Spleen (tissue), 11 donors: ENCODE data around the gene EML2. TPM values are rescaled to one million over a fixed set of nuclear protein-coding genes. Genes with fewer than 3 reads are reported as not detected.

Experiments
- DNase-seq: peaks from one replicate; pipeline ENCODE4 v3.0.0-alpha.2; 2020
- H3K27ac ChIP-seq, 8 donors: fragments of 200-600 bp; sonication (generic) in 7 of 8; 1 replicate in 4 of 8; 2 replicates in 4 of 8; pipeline versions ENCODE4 v1.5.0 to v1.8.0; 2016 to 2021; ENCODE audit warnings: inconsistent platforms in 4 of 8, mild to moderate bottlenecking in 4 of 8, moderate library complexity in 1 of 8
- H3K27me3 ChIP-seq, 7 donors: fragments of 200-600 bp; sonication (generic) in 6 of 7; replicated peaks in 1 of 7; 1 replicate in 4 of 7; 2 replicates in 3 of 7; pipeline versions ENCODE4 v1.5.0 to v1.8.0; 2016 to 2021; ENCODE audit warnings: inconsistent platforms in 3 of 7, mild to moderate bottlenecking in 1 of 7
- H3K36me3 ChIP-seq, 6 donors: fragments of 200-600 bp; sonication (generic) in 5 of 6; 1 replicate in 4 of 6; 2 replicates in 2 of 6; pipeline versions ENCODE4 v1.5.0 to v1.8.0; 2016 to 2021; ENCODE audit warnings: inconsistent platforms in 2 of 6
- H3K4me1 ChIP-seq, 6 donors: fragments of 200-600 bp; sonication (generic) in 5 of 6; 1 replicate in 3 of 6; 2 replicates in 3 of 6; pipeline versions ENCODE4 v1.5.0 to v1.8.0; 2016 to 2021; ENCODE audit warnings: inconsistent platforms in 3 of 6
- H3K4me3 ChIP-seq, 8 donors: fragments of 200-600 bp; sonication (generic) in 7 of 8; 1 replicate in 4 of 8; 2 replicates in 4 of 8; pipeline versions ENCODE4 v1.5.0 to v1.8.0; 2016 to 2021; ENCODE audit warnings: inconsistent platforms in 4 of 8, mild to moderate bottlenecking in 4 of 8, moderate library complexity in 2 of 8
- H3K9me3 ChIP-seq, 8 donors: fragments of 200-600 bp; sonication (generic) in 7 of 8; 1 replicate in 4 of 8; 2 replicates in 4 of 8; pipeline versions ENCODE4 v1.5.0 to v1.8.0; 2016 to 2021; ENCODE audit warnings: inconsistent platforms in 4 of 8
- CTCF ChIP-seq, 11 experiments: fragments of 200-600 bp in 7 of 11; fragments of 450-650 bp in 4 of 11; sonication (generic) in 4 of 11; IDR thresholded peaks in 8 of 11; conservative IDR thresholded peaks in 3 of 11; 1 replicate in 7 of 11; 2 replicates in 4 of 11; pipeline versions ENCODE4 v1.4.0 to v1.8.0; 2016 to 2021; ENCODE audit warnings: antibody characterized with exemption in 11 of 11, inconsistent platforms in 4 of 11, mild to moderate bottlenecking in 1 of 11
- POLR2A ChIP-seq, 3 donors: fragments of 450-650 bp; IDR thresholded peaks; one replicate each; pipeline ENCODE4 v1.5.1; 2017; ENCODE audit warnings: antibody characterized with exemption in 3 of 3, mild to moderate bottlenecking in 1 of 3
- POLR2AphosphoS5 ChIP-seq, 3 donors: sonication (generic); formaldehyde crosslinking; IDR thresholded peaks; one replicate each; pipeline ENCODE4 v1.5.1; 2017; ENCODE audit warnings: antibody characterized with exemption in 3 of 3
- WGBS, 5 donors: extraction: QIAGEN DNeasy Blood & Tissue Kit in 3 of 5; methylation state at CpG; one replicate each; pipeline versions ENCODE4 v1.1.5 to v1.1.7; 2013 to 2018; 5-methylcytosine and 5-hydroxymethylcytosine counted together
- intact Hi-C: fragments of 100-400 bp; cut with DNase I; formaldehyde crosslinking; loops from one replicate; pipeline ENCODE4 v1.15.0; 2023; ENCODE audit warnings: low total_unique reads
- polyA plus RNA-seq, 3 donors: library from polyadenylated mRNA; stranded (reverse); fragments of 200-250 nt; gene quantifications; one replicate each; pipeline ENCODE4 v1.2.1, GENCODE V29; 2013
- total RNA-seq, 7 donors: library from RNA; depleted of rRNA in 3 of 7; stranded (reverse); fragments of >200 nt in 3 of 7; fragmentation: NEBNext Ultra II Directional in 4 of 7; extraction: Animal tissue kit (Norgen Biotek cat#: 25700) in 4 of 7; gene quantifications; one replicate each; pipeline versions ENCODE4 v1.1.0 to v1.2.1, GENCODE V29; 2016 to 2021
- donor health status: healthy with polysubstance abuse.
- donor health status: DM: no; HTN: no; CAD: no; lungs with moderate emphysema.
- donor health status: DM: no; HTN: no; CAD: no.
- donor health status: Bipolar disorder and iron deficiency.
- donor health status: healthy.
- donor health status: DM: no; HTN: no; CAD: no.
- donor health status: DM: yes; HTN: yes; CAD: no.

The EML2 gene
- total and polyA plus RNA-seq, 10 donors = 27.1 to 60.6 (median 40.4) TPM

- Histone ChIP-seq H3K27me3 (peaks cover 0 to 45% (median 11%) of the 10 kb centered on the region in 7 donors), H3K4me3 (no peak overlapping the region), H3K27ac (no peak overlapping the region), H3K9me3 (no peaks in the 10 kb centered on the region), H3K4me1 (peaks cover 0 to 25% (median 2%) of the 10 kb centered on the region in 6 donors), H3K36me3 (no peaks in the 10 kb centered on the region)
- 72 to 85% (median 73%) methylated on average over 4 to 15 of the region's 15 CpGs for WGBS, 5 donors
- intact Hi-C loops = no loop called here
- TF ChIP-seq POLR2AphosphoS5 (IDR thresholded peaks at IDR 0.05) (no peak), POLR2A (IDR thresholded peaks at IDR 0.05) (no peak), CTCF (IDR thresholded peaks at IDR 0.05 in 8 of 11, conservative IDR thresholded peaks at IDR 0.05 in 3 of 11) (no peak)
- no peak for DNase-seq
Observed at GRCh38 chr19:45590300-45591003, 48.7 kb downstream of the EML2 start.

GRCh38 chr19:45589768-45590167 is 49.4 kb downstream of the EML2 start:
- Histone ChIP-seq H3K27me3 (peaks cover 0 to 40% (median 11%) of the 10 kb centered on the region in 7 donors), H3K9me3 (no peaks in the 10 kb centered on the region), H3K4me3 (no peak overlapping the region), H3K27ac (no peak overlapping the region), H3K36me3 (no peaks in the 10 kb centered on the region), H3K4me1 (peaks cover 0 to 29% (median 7%) of the 10 kb centered on the region in 6 donors)
- WGBS, 5 donors = 89 to 96% (median 92%) methylated on average over 4 of the region's 4 CpGs
- TF ChIP-seq POLR2AphosphoS5 (IDR thresholded peaks at IDR 0.05) (no peak), CTCF (IDR thresholded peaks at IDR 0.05 in 8 of 11, conservative IDR thresholded peaks at IDR 0.05 in 3 of 11) (no peak), POLR2A (IDR thresholded peaks at IDR 0.05) (no peak)
- no peak for DNase-seq
- intact Hi-C loops = no loop called here

- DNase-seq = no peak
- TF ChIP-seq POLR2A (IDR thresholded peaks at IDR 0.05) = no peak
- peaks cover 0 to 27% (median 11%) of the 10 kb centered on the region in 7 donors for H3K27me3 ChIP-seq
- H3K4me3 ChIP-seq = no peak overlapping the region
- peaks cover 4 to 41% (median 17%) of the 10 kb centered on the region in 6 donors for H3K4me1 ChIP-seq
- no peaks in the 10 kb centered on the region for H3K36me3 ChIP-seq
- peak overlapping the region in 3 of 8 donors; percentile 32 to 69 (median 58) for H3K27ac ChIP-seq
- intact Hi-C loops = no loop called here
- WGBS, 5 donors = 59 to 80% (median 69%) methylated on average over 2 to 4 of the region's 4 CpGs
- H3K9me3 ChIP-seq = no peaks in the 10 kb centered on the region
Observed at GRCh38 chr19:45587873-45588272, 51.3 kb downstream of the EML2 start.

GRCh38 chr19:45585158-45585577 is 54.0 kb downstream of the EML2 start:
- Histone ChIP-seq H3K4me3 (peak overlapping the region; percentile 22 to 74 (median 64)), H3K4me1 (peaks cover 4 to 36% (median 17%) of the 10 kb centered on the region in 6 donors), H3K9me3 (no peaks in the 10 kb centered on the region), H3K27ac (peak overlapping the region; percentile 88 to 99 (median 98)), H3K27me3 (peaks cover 0 to 1% (median 0%) of the 10 kb centered on the region in 7 donors), H3K36me3 (peaks cover 0 to 17% (median 0%) of the 10 kb centered on the region in 6 donors)
- TF ChIP-seq POLR2A (IDR thresholded peaks at IDR 0.05) (no peak), CTCF (IDR thresholded peaks at IDR 0.05 in 8 of 11, conservative IDR thresholded peaks at IDR 0.05 in 3 of 11) (no peak), POLR2AphosphoS5 (IDR thresholded peaks at IDR 0.05) (no peak)
- 21 to 54% (median 23%) methylated on average over 4 to 7 of the region's 7 CpGs for WGBS, 5 donors
- DNase-seq = no peak
- intact Hi-C loops = no loop called here
